SK-N-SH treated with all-trans-retinoic acid at 6 μM for 48 hours (cell line): ENCODE results near the gene KCNQ5.

Source experiments
- ATAC-seq: fragments of 200-7000 bp; cut with Tn5 transposase; 3 replicates; pipeline ENCODE4 v1.9.1; 2020; ENCODE audit warnings: mild to moderate bottlenecking, moderate library complexity
- BACH2 ChIP-seq: fragments of 250-450 bp; sonication (Bioruptor Pico); IDR thresholded peaks from 2 replicates; pipeline ENCODE4 v1.9.0; 2021; ENCODE audit warnings: mild to moderate bottlenecking, borderline replicate concordance
- CREB5 ChIP-seq: fragments of 250-450 bp; sonication (Bioruptor Pico); IDR thresholded peaks from 2 replicates; pipeline ENCODE4 v1.5.1; 2020; ENCODE audit warnings: low read depth, mild to moderate bottlenecking, moderate library complexity
- CSDC2 ChIP-seq: fragments of 250-450 bp; sonication (Bioruptor Pico); IDR thresholded peaks from 2 replicates; pipeline ENCODE4 v1.5.0; 2020; ENCODE audit warnings: mild to moderate bottlenecking, moderate library complexity
- CSRNP3 ChIP-seq: fragments of 250-450 bp; sonication (Bioruptor Pico); IDR thresholded peaks from 2 replicates; pipeline ENCODE4 v1.5.1; 2021; ENCODE audit warnings: mild to moderate bottlenecking, moderate library complexity
- ESRRG ChIP-seq: fragments of 250-450 bp; sonication (Bioruptor Pico); IDR thresholded peaks from 2 replicates; pipeline ENCODE4 v1.6.1; 2021; ENCODE audit warnings: mild to moderate bottlenecking
- GLIS3 ChIP-seq: fragments of 250-450 bp; sonication (Bioruptor Pico); IDR thresholded peaks from 2 replicates; pipeline ENCODE4 v1.5.0; 2020; ENCODE audit warnings: mild to moderate bottlenecking, moderate library complexity
- ISL1 ChIP-seq: fragments of 250-450 bp; sonication (Bioruptor Pico); IDR thresholded peaks from 2 replicates; pipeline ENCODE4 v2.1.2; 2022; ENCODE audit warnings: mild to moderate bottlenecking, moderate library complexity
- OSR1 ChIP-seq: fragments of 250-450 bp; sonication (Bioruptor Pico); IDR thresholded peaks from 2 replicates; pipeline ENCODE4 v1.8.0; 2022; ENCODE audit warnings: moderate library complexity, mild to moderate bottlenecking, inconsistent platforms
- RARB ChIP-seq: fragments of 250-450 bp; sonication (Bioruptor Pico); IDR thresholded peaks from 2 replicates; pipeline ENCODE4 v1.8.0; 2021; ENCODE audit warnings: mild to moderate bottlenecking, moderate library complexity
- SNAI2 ChIP-seq: fragments of 250-450 bp; sonication (Bioruptor Pico); IDR thresholded peaks from 2 replicates; pipeline ENCODE4 v1.5.0; 2020; ENCODE audit warnings: mild to moderate bottlenecking, moderate library complexity
- TCF4 ChIP-seq: fragments of 250-450 bp; sonication (Bioruptor Pico); IDR thresholded peaks from 2 replicates; pipeline ENCODE4 v1.8.0; 2021; ENCODE audit warnings: mild to moderate bottlenecking, moderate library complexity, borderline replicate concordance
- TOX ChIP-seq: fragments of 250-450 bp; sonication (Bioruptor Pico); IDR thresholded peaks from 2 replicates; pipeline ENCODE4 v1.8.0; 2021; ENCODE audit warnings: mild to moderate bottlenecking, moderate library complexity, borderline replicate concordance
- TSHZ2 ChIP-seq: fragments of 250-450 bp; sonication (Bioruptor Pico); IDR thresholded peaks from 2 replicates; pipeline ENCODE4 v1.5.0; 2020; ENCODE audit warnings: mild to moderate bottlenecking, moderate library complexity
- ZC3H10 ChIP-seq: fragments of 250-450 bp; sonication (Bioruptor Pico); IDR thresholded peaks from 2 replicates; pipeline ENCODE4 v1.5.1; 2021; ENCODE audit warnings: mild to moderate bottlenecking, moderate library complexity
- ZFP3 ChIP-seq: fragments of 250-450 bp; sonication (Bioruptor Pico); IDR thresholded peaks from 2 replicates; pipeline ENCODE4 v1.5.0; 2020; ENCODE audit warnings: mild to moderate bottlenecking, moderate library complexity
- ZFP30 ChIP-seq: fragments of 450-650 bp; formaldehyde crosslinking; IDR thresholded peaks from 2 replicates; pipeline ENCODE4 v1.5.0; 2022; ENCODE audit warnings: mild to moderate bottlenecking, moderate library complexity
- ZNF565 ChIP-seq: fragments of 450-650 bp; formaldehyde crosslinking; conservative IDR thresholded peaks from 2 replicates; pipeline ENCODE4 v1.5.0; 2020; ENCODE audit warnings: low read depth, mild to moderate bottlenecking, moderate library complexity
- ZNF70 ChIP-seq: fragments of 450-650 bp; formaldehyde crosslinking; IDR thresholded peaks from 2 replicates; pipeline ENCODE4 v1.5.0; 2020; ENCODE audit warnings: mild to moderate bottlenecking, moderate library complexity
- ZNF8 ChIP-seq: fragments of 450-650 bp; formaldehyde crosslinking; IDR thresholded peaks from 2 replicates; pipeline ENCODE4 v1.5.0; 2020; ENCODE audit warnings: mild to moderate bottlenecking, moderate library complexity
- TF ChIP-seq, protein P1 (sequence below): fragments of 250-450 bp; sonication (Bioruptor Pico); IDR thresholded peaks from 2 replicates; pipeline ENCODE4 v1.8.0; 2021; ENCODE audit warnings: low read depth, mild to moderate bottlenecking, moderate library complexity, borderline replicate concordance
- TF ChIP-seq, protein P2 (sequence below): fragments of 250-450 bp; sonication (Bioruptor Pico); IDR thresholded peaks from 2 replicates; pipeline ENCODE4 v1.8.0; 2020; ENCODE audit warnings: mild to moderate bottlenecking, moderate library complexity, borderline replicate concordance

KCNQ5 gene

DNA sequence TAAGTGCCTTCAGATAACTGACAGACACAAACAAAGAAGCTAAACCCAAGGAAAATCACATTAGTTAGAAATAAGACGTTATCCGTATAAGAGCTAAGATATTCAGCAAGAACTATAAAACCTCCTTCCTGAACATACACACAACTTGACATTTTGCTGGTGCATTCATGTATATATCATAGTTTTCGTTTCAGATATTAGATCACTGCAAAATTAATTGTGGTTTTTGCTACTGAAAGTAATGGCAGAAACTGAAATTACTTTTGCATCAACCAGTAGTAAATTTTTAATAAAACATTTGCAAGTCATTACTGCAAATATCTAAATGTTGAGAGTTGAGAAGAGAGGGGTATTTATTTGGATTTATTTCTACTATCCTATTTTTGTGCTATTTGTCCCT, 26.1 kb upstream of the KCNQ5 start (continued):
- no peak for TF ChIP-seq TSHZ2 (CRISPR knock-in tag)
- TF ChIP-seq, all 23 proteins: peak for 0

GRCh38 chr6:72616406-72617015, 5.4 kb upstream of the KCNQ5 start:
- ATAC-seq, result no peak
- TF ChIP-seq ESRRG (CRISPR knock-in tag), result no peak
- TF ChIP-seq ISL1, result no peak
- no peak for TF ChIP-seq ZNF565 (CRISPR knock-in tag)
- no peak for TF ChIP-seq GLIS3 (CRISPR knock-in tag)
- TF ChIP-seq CSRNP3 (CRISPR knock-in tag), result no peak
- TF ChIP-seq BACH2 (CRISPR knock-in tag), result no peak
- TF ChIP-seq, protein P1, sequence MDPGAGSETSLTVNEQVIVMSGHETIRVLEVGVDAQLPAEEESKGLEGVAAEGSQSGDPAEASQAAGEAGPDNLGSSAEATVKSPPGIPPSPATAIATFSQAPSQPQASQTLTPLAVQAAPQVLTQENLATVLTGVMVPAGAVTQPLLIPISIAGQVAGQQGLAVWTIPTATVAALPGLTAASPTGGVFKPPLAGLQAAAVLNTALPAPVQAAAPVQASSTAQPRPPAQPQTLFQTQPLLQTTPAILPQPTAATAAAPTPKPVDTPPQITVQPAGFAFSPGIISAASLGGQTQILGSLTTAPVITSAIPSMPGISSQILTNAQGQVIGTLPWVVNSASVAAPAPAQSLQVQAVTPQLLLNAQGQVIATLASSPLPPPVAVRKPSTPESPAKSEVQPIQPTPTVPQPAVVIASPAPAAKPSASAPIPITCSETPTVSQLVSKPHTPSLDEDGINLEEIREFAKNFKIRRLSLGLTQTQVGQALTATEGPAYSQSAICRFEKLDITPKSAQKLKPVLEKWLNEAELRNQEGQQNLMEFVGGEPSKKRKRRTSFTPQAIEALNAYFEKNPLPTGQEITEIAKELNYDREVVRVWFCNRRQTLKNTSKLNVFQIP (CRISPR knock-in tag), result no peak
- no peak for TF ChIP-seq OSR1

DNA sequence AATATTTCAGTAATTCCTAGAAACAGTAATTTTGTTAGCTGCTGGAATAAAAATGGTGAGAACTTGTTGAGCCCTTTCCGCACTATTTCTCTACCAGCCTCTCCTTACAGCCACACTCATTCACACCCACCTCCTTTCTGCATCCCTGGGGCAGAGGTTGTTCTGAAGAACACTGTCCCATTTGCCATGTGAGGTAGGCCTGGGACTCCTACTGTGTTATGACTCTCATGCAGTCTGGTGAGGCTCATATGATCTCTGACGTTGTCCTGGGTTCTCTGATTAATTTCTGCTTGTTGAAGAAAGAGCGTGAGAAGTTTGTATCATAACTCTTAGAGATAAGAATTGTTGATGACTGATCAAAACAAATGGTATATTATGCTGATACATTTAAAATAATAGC, 4.1 kb upstream of the KCNQ5 start:
- ATAC-seq, result no peak
- TF ChIP-seq TSHZ2 (CRISPR knock-in tag), result no peak
- no peak for TF ChIP-seq BACH2 (CRISPR knock-in tag)
- no peak for TF ChIP-seq CREB5 (CRISPR knock-in tag)
- TF ChIP-seq SNAI2 (CRISPR knock-in tag), result no peak
- no peak for TF ChIP-seq TCF4
- no peak for TF ChIP-seq ZFP3 (CRISPR knock-in tag)
- TF ChIP-seq CSDC2 (CRISPR knock-in tag), result no peak
- TF ChIP-seq ZNF70, result no peak
- no peak for TF ChIP-seq ZNF565 (CRISPR knock-in tag)
- no peak for TF ChIP-seq TOX
- no peak for TF ChIP-seq ZNF8
- TF ChIP-seq GLIS3 (CRISPR knock-in tag), result no peak
- TF ChIP-seq, protein P1 (CRISPR knock-in tag), result no peak
- TF ChIP-seq ZFP30 (CRISPR knock-in tag), result no peak
- TF ChIP-seq, protein P2, sequence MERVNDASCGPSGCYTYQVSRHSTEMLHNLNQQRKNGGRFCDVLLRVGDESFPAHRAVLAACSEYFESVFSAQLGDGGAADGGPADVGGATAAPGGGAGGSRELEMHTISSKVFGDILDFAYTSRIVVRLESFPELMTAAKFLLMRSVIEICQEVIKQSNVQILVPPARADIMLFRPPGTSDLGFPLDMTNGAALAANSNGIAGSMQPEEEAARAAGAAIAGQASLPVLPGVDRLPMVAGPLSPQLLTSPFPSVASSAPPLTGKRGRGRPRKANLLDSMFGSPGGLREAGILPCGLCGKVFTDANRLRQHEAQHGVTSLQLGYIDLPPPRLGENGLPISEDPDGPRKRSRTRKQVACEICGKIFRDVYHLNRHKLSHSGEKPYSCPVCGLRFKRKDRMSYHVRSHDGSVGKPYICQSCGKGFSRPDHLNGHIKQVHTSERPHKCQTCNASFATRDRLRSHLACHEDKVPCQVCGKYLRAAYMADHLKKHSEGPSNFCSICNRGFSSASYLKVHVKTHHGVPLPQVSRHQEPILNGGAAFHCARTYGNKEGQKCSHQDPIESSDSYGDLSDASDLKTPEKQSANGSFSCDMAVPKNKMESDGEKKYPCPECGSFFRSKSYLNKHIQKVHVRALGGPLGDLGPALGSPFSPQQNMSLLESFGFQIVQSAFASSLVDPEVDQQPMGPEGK (CRISPR knock-in tag), result no peak
- no peak for TF ChIP-seq ZC3H10 (CRISPR knock-in tag)
- no peak for TF ChIP-seq RARB (CRISPR knock-in tag)
- TF ChIP-seq CSRNP3 (CRISPR knock-in tag), result no peak
